ENCODE results near the gene NIN. TPM values are rescaled to one million over a fixed set of nuclear protein-coding genes. Genes with fewer than 3 reads are reported as not detected.
A peak's percentile ranks its signal among the peaks of the same experiment; 100 is the strongest.

The NIN gene
- total and polyA plus RNA-seq, 4 donors, result 17.9 to 46.9 (median 33.1) TPM

DNA sequence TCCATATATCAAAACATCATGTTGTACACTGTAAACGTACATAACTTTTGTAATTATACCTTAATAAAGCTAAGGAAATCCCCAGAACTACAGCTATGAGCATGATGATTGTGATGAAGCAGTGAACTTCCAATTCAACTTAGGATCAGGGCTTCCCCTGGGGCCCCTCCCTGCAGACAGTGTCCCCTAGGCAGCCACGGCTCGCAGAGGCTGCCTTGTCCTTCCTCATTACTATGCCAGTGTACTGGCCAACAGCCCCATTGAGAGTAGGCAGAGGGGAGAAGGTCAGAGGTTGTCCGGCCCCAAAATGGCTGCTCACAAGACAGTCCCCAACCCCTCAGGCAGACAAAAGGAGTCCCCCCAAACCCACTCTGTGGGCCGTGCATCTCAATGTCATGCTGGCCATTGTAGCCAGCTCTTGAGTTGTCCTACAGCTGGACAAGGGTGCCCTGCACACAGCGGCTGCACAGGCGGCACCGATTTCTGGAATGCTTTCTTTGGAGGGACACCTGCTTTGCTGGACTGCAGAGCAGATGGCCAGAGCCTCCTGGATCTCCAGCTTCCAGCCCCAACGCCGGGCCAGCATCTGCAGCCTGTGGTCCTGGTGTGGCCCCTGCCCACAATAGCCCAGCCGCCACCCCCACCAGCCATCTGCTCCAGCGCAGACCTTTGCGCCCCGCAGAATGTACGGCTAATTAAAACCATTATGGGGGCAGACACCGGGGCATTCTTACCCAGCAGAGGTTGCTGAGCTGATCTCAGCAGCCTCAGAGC is 46.1 kb downstream of the NIN start:
- H3K27ac ChIP-seq (ENCODE audit: low read depth, low read length), result no peak overlapping the region
- no peak for DNase-seq (ENCODE audit: low read depth in 4 of 6, low spot score in 6 of 6)
- peaks cover 19% of the 10 kb centered on the region for H3K4me1 ChIP-seq (ENCODE audit: control insufficient read depth, insufficient read depth, low read length)
- no peak overlapping the region for H3K4me3 ChIP-seq (ENCODE audit: low read depth, low read length)
- no peaks in the 10 kb centered on the region for H3K9me3 ChIP-seq (ENCODE audit: control insufficient read depth, insufficient read depth, low read length)
- H3K27me3 ChIP-seq (ENCODE audit: control insufficient read depth, insufficient read depth, low read length), result no peaks in the 10 kb centered on the region
- H3K36me3 ChIP-seq (ENCODE audit: control insufficient read depth, insufficient read depth, low read length), result peaks cover 13% of the 10 kb centered on the region
- 29% methylated on average over 9 of the region's 16 CpGs for WGBS (ENCODE audit: insufficient coverage)

DNA sequence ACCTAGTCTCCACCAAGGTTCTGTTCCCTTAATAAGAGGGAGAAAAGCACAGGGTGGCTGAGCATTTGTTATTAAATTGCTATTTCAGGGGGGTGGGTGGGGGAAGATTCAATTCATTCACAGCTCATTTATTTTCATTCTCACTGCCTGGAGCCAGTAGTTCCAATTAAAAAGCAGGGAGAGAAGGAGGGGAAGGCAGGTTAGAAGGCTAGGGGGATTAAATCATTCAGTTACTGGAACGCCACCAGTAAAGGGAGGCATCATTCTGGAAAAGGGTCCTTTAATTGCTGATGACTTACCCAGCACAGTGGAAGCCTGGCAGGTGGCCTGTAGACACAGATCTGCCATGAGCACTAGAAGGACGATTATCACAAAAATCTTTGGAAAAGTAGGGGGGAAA is 47.4 kb downstream of the NIN start:
- Histone ChIP-seq H3K4me1 (ENCODE audit: control insufficient read depth, insufficient read depth, low read length) (peaks cover 19% of the 10 kb centered on the region), H3K36me3 (ENCODE audit: control insufficient read depth, insufficient read depth, low read length) (peaks cover 6% of the 10 kb centered on the region), H3K27me3 (ENCODE audit: control insufficient read depth, insufficient read depth, low read length) (no peaks in the 10 kb centered on the region), H3K27ac (ENCODE audit: low read depth, low read length) (no peak overlapping the region), H3K4me3 (ENCODE audit: low read depth, low read length) (no peak overlapping the region), H3K9me3 (ENCODE audit: control insufficient read depth, insufficient read depth, low read length) (no peaks in the 10 kb centered on the region)
- peak in 1 of 6 donors; percentile 85 for DNase-seq (ENCODE audit: low read depth in 4 of 6, low spot score in 6 of 6)
- WGBS (ENCODE audit: insufficient coverage), result 50% methylated on average over 1 of the region's 2 CpGs

DNA sequence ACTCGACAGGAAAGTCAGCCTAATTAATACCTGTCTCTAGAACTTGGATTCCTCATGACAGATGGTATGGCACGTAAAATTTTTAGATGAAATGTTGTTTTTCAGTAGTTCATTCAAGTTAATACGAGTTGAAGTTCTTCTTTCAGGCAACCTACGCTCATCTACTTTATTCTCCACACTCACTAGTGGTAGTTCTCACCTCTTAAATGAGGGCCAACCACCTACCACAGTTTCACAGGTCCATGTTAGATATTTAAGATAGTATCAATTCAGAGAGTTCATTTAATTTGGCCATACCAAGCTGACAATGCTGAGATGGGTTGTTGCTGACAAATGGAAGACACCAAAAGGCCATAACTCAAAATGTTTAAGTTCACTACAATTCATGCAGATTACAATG is 50.6 kb downstream of the NIN start:
- Histone ChIP-seq H3K4me1 (ENCODE audit: control insufficient read depth, insufficient read depth, low read length) (peaks cover 18% of the 10 kb centered on the region), H3K4me3 (ENCODE audit: low read depth, low read length) (no peak overlapping the region), H3K27me3 (ENCODE audit: control insufficient read depth, insufficient read depth, low read length) (no peaks in the 10 kb centered on the region), H3K9me3 (ENCODE audit: control insufficient read depth, insufficient read depth, low read length) (no peaks in the 10 kb centered on the region), H3K27ac (ENCODE audit: low read depth, low read length) (no peak overlapping the region), H3K36me3 (ENCODE audit: control insufficient read depth, insufficient read depth, low read length) (peaks cover 6% of the 10 kb centered on the region)
- DNase-seq (ENCODE audit: low read depth in 4 of 6, low spot score in 6 of 6), result no peak
- WGBS (ENCODE audit: insufficient coverage), result 100% methylated on average over 1 of the region's 4 CpGs

DNA sequence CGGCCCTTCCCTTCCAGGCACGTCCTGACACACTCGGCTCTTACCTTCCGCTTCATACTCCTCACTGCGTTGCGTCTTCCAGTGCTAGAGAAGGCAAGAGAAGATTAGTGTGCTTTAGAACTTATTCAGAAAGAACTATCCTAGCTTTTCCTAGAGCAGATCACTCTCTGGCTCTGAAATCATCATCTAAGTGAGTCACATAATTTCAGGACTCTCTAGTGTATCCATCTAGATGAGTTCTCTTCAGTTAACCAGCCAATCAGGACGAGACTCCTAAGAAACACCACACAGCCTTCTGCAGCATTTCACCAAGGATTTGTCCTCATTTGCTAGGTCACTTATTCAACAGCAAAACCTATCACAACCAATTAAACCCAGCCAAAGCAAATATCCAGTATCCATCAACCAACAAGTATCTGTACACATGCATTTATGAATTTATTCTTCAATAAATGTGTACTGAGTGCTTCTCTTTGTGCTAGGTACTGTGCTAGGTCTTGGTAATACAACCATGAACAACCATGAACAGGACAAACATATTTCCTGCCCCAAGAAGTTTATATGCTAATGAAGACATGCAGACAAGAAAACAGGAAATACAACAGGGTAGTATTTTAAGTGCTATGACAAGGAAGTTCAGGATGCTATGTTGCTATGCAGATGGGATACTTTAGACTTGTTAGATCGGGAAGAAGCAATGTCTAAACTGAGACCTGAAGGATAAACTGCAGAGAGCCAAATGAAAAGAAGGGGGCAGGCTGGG is 52.1 kb downstream of the NIN start:
- peaks cover 9% of the 10 kb centered on the region for H3K4me1 ChIP-seq (ENCODE audit: control insufficient read depth, insufficient read depth, low read length)
- 70% methylated on average over 3 of the region's 8 CpGs for WGBS (ENCODE audit: insufficient coverage)
- H3K27me3 ChIP-seq (ENCODE audit: control insufficient read depth, insufficient read depth, low read length), result no peaks in the 10 kb centered on the region
- no peak overlapping the region for H3K4me3 ChIP-seq (ENCODE audit: low read depth, low read length)
- no peaks in the 10 kb centered on the region for H3K36me3 ChIP-seq (ENCODE audit: control insufficient read depth, insufficient read depth, low read length)
- DNase-seq (ENCODE audit: low read depth in 4 of 6, low spot score in 6 of 6), result no peak
- no peak overlapping the region for H3K27ac ChIP-seq (ENCODE audit: low read depth, low read length)
- H3K9me3 ChIP-seq (ENCODE audit: control insufficient read depth, insufficient read depth, low read length), result no peaks in the 10 kb centered on the region

DNA sequence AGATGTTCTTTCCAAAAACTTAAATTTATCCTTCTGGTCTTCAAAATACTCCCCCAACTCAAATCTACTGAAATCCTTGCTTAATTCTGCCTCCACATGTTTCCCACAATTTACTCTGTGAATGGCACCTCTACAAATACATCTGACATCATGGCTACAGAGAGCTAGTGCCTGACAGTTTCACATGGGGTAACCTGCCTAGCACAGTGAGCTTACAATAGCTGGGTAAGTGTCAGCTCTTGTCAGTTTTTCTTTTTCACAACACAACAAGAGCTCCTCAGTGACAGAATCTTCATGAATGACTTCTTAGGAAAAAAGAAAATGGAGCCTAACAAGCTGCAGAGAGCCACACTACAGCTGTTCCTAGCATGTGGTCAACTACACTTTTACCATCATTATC is 54.4 kb downstream of the NIN start:
- Histone ChIP-seq H3K4me3 (ENCODE audit: low read depth, low read length) (no peak overlapping the region), H3K36me3 (ENCODE audit: control insufficient read depth, insufficient read depth, low read length) (peaks cover 7% of the 10 kb centered on the region), H3K27ac (ENCODE audit: low read depth, low read length) (no peak overlapping the region), H3K9me3 (ENCODE audit: control insufficient read depth, insufficient read depth, low read length) (no peaks in the 10 kb centered on the region), H3K27me3 (ENCODE audit: control insufficient read depth, insufficient read depth, low read length) (no peaks in the 10 kb centered on the region), H3K4me1 (ENCODE audit: control insufficient read depth, insufficient read depth, low read length) (peaks cover 3% of the 10 kb centered on the region)
- no peak for DNase-seq (ENCODE audit: low read depth in 4 of 6, low spot score in 6 of 6)

DNA sequence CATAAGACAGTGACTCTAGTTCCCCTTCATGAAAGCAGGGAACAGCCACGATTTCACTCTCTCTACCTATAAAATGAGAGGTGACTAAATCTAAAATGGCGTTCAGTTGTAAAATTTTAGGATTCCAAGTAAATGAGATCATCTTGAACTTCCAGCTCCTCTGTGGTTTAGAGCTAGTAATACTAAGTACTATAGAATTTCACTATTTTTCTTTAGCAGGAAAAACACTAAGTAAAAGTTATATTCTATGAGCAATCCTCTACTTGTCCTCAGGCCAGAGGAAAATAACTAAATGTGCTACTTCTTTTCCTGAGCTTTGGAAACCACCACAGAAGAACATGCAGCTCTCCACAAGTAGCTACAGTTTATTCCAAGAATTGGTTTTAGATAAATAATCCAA is 55.6 kb downstream of the NIN start:
- H3K9me3 ChIP-seq (ENCODE audit: control insufficient read depth, insufficient read depth, low read length), result no peaks in the 10 kb centered on the region
- no peak overlapping the region for H3K27ac ChIP-seq (ENCODE audit: low read depth, low read length)
- no peaks in the 10 kb centered on the region for H3K27me3 ChIP-seq (ENCODE audit: control insufficient read depth, insufficient read depth, low read length)
- no CpG with 5 or more reads among the region's 2 CpGs for whole genome bisulfite sequencing (ENCODE audit: insufficient coverage)
- no peak overlapping the region for H3K4me3 ChIP-seq (ENCODE audit: low read depth, low read length)
- H3K36me3 ChIP-seq (ENCODE audit: control insufficient read depth, insufficient read depth, low read length), result peaks cover 13% of the 10 kb centered on the region
- H3K4me1 ChIP-seq (ENCODE audit: control insufficient read depth, insufficient read depth, low read length), result peaks cover 3% of the 10 kb centered on the region
- DNase-seq (ENCODE audit: low read depth in 4 of 6, low spot score in 6 of 6), result no peak

DNA sequence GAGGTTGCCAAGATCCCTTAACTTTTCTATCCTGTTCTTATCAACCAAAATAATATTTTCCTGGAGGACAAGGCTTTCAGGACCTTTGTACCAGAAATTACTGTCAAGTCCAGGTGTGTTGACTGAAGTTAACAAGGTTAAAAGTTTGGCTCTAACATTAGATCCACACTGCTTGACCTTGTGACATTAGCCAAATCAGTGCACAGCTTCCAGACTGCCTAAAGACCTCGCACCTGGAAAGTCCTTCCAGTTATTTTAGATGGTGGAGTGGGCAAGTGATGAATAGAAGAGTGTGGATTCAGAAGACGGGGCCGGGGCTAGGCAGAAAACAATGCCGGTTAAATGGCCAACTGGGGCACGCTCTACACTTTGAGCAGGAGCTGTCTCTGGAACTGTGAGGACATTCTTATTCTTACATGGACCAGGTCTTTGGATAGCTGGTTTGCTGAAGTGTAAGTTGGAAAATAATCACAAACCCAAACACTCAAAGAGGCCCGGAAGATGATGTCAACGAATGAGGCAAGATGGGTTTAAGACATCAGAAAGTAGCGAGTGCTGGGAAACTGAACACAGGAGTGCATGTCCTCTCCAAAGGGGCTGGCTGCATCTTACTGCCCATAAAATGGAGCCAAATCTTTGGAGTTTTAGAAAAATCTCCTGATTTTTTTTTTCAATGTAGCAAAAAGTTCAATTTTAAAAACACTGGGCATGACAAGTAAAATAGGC is 56.3 kb downstream of the NIN start:
- 82% methylated on average over 5 of the region's 8 CpGs for WGBS (ENCODE audit: insufficient coverage)
- Histone ChIP-seq H3K27ac (ENCODE audit: low read depth, low read length) (no peak overlapping the region), H3K27me3 (ENCODE audit: control insufficient read depth, insufficient read depth, low read length) (no peaks in the 10 kb centered on the region), H3K9me3 (ENCODE audit: control insufficient read depth, insufficient read depth, low read length) (no peaks in the 10 kb centered on the region), H3K36me3 (ENCODE audit: control insufficient read depth, insufficient read depth, low read length) (peaks cover 20% of the 10 kb centered on the region), H3K4me3 (ENCODE audit: low read depth, low read length) (no peak overlapping the region), H3K4me1 (ENCODE audit: control insufficient read depth, insufficient read depth, low read length) (peaks cover 3% of the 10 kb centered on the region)
- DNase-seq (ENCODE audit: low read depth in 4 of 6, low spot score in 6 of 6), result no peak

DNA sequence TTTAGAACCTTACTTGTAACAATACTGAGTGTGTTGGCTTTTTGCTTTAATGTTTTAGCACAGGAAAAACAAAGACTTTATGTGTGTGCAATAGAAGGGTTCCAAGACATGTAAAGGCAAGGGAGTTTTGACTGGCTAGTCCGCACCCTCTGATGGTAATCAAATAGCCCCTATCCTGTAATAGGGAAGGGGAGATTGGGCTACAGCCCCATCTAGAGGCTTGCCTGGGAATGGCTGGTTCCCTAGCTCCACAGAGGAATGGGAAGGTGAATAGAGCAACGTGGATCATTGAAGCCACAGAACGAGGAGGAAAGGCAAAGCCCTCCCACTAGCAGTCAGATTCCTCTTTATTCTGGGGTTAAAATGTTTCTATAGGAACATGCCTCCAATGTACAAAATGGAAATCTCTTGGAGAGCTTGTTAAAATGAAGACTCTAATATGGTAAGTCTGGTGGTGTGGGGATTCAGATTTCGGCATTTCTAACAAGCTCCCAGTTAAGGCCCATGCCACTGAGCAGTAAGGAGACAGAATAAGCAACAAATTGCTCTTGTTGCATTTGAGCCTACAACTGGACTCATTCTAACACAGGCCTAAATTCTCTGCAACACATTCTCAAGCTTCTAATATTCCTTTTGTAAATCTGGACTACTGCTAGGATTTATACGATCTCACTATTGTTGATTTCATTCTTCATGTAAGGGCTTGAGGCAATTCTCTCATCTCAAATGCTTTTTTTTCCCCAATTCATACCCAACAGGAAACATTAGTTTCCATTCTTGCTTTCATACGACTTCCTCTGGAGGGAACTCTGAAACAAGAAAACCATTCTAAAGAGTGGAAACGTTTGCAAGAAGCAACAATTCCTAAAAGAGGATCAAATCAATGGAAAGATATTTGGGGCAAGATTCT is 57.1 kb downstream of the NIN start:
- 100% methylated on average over 1 of the region's 7 CpGs for WGBS (ENCODE audit: insufficient coverage)
- Histone ChIP-seq H3K36me3 (ENCODE audit: control insufficient read depth, insufficient read depth, low read length) (peaks cover 26% of the 10 kb centered on the region), H3K4me3 (ENCODE audit: low read depth, low read length) (no peak overlapping the region), H3K9me3 (ENCODE audit: control insufficient read depth, insufficient read depth, low read length) (no peaks in the 10 kb centered on the region), H3K4me1 (ENCODE audit: control insufficient read depth, insufficient read depth, low read length) (peaks cover 3% of the 10 kb centered on the region), H3K27ac (ENCODE audit: low read depth, low read length) (no peak overlapping the region), H3K27me3 (ENCODE audit: control insufficient read depth, insufficient read depth, low read length) (no peaks in the 10 kb centered on the region)
- peak in 1 of 6 donors; percentile 59 for DNase-seq (ENCODE audit: low read depth in 4 of 6, low spot score in 6 of 6)

DNA sequence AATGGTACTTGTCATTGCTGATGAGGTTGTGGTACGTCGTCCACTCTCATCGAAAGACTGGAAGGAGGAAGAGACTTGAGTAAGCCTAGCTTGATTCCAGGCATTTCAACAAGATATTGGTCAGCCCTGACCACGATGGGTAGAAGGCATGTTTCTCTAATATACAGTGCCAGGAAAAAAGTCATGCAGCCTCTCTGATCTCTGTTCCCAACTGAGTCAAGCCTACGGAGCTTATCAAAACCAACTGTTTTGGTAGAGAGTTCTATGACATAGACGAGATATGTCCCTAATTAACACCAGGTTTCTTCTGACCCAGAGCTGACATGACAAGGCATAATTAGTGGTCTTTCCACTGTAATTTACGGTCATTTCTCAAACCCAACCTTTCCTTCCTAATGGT is 58.5 kb downstream of the NIN start:
- WGBS (ENCODE audit: insufficient coverage), result 96% methylated on average over 6 of the region's 7 CpGs
- H3K4me1 ChIP-seq (ENCODE audit: control insufficient read depth, insufficient read depth, low read length), result no peaks in the 10 kb centered on the region
- no peaks in the 10 kb centered on the region for H3K27me3 ChIP-seq (ENCODE audit: control insufficient read depth, insufficient read depth, low read length)
- no peak for DNase-seq (ENCODE audit: low read depth in 4 of 6, low spot score in 6 of 6)
- no peak overlapping the region for H3K4me3 ChIP-seq (ENCODE audit: low read depth, low read length)
- H3K9me3 ChIP-seq (ENCODE audit: control insufficient read depth, insufficient read depth, low read length), result no peaks in the 10 kb centered on the region
- H3K27ac ChIP-seq (ENCODE audit: low read depth, low read length), result no peak overlapping the region
- H3K36me3 ChIP-seq (ENCODE audit: control insufficient read depth, insufficient read depth, low read length), result peaks cover 30% of the 10 kb centered on the region
